Neural cell (in vitro differentiated cells): ENCODE results near the gene TIPARP.

Experiments
- EZH2 ChIP-seq: fragments of 200-600, 300-800 bp; shearing (Covaris generic), sonication (generic); IDR thresholded peaks from 2 replicates; pipeline ENCODE4 v1.6.1; 2014; ENCODE audit warnings: antibody characterized with exemption, low read length, borderline replicate concordance, mild to moderate bottlenecking; ENCODE audit not compliant: insufficient read depth, poor library complexity, severe bottlenecking
- MXI1 ChIP-seq: fragments of 450-650 bp; conservative IDR thresholded peaks from 2 replicates; pipeline ENCODE4 v1.6.1; 2014; ENCODE audit warnings: antibody characterized with exemption, mild to moderate bottlenecking; ENCODE audit not compliant: poor library complexity, severe bottlenecking
- POLR2AphosphoS5 ChIP-seq: IDR thresholded peaks from 2 replicates; pipeline ENCODE4 v1.6.1; 2012
- REST ChIP-seq: IDR thresholded peaks from 2 replicates; pipeline ENCODE4 v1.6.1; 2012; ENCODE audit warnings: borderline replicate concordance
- TAF1 ChIP-seq: IDR thresholded peaks from 2 replicates; pipeline ENCODE4 v1.6.1; 2012; ENCODE audit warnings: low read depth
- TF ChIP-seq, protein P1 (sequence below): fragments of 450-650 bp; IDR thresholded peaks from 2 replicates; pipeline ENCODE4 v1.5.1; 2014; ENCODE audit warnings: antibody characterized with exemption, mild to moderate bottlenecking, moderate library complexity; ENCODE audit not compliant: poor library complexity, severe bottlenecking

- TF ChIP-seq, protein P1, sequence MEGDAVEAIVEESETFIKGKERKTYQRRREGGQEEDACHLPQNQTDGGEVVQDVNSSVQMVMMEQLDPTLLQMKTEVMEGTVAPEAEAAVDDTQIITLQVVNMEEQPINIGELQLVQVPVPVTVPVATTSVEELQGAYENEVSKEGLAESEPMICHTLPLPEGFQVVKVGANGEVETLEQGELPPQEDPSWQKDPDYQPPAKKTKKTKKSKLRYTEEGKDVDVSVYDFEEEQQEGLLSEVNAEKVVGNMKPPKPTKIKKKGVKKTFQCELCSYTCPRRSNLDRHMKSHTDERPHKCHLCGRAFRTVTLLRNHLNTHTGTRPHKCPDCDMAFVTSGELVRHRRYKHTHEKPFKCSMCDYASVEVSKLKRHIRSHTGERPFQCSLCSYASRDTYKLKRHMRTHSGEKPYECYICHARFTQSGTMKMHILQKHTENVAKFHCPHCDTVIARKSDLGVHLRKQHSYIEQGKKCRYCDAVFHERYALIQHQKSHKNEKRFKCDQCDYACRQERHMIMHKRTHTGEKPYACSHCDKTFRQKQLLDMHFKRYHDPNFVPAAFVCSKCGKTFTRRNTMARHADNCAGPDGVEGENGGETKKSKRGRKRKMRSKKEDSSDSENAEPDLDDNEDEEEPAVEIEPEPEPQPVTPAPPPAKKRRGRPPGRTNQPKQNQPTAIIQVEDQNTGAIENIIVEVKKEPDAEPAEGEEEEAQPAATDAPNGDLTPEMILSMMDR, result no peak
- TF ChIP-seq POLR2AphosphoS5 (no peak), EZH2 (no peak), REST (no peak), MXI1 (no peak), TAF1 (no peak)
These were observed 76.5 kb downstream of the TIPARP start for GRCh38 chr3:156750874-156751245.
